ENCODE measurements around the gene SULF2.

- TF ChIP-seq, protein P1, sequence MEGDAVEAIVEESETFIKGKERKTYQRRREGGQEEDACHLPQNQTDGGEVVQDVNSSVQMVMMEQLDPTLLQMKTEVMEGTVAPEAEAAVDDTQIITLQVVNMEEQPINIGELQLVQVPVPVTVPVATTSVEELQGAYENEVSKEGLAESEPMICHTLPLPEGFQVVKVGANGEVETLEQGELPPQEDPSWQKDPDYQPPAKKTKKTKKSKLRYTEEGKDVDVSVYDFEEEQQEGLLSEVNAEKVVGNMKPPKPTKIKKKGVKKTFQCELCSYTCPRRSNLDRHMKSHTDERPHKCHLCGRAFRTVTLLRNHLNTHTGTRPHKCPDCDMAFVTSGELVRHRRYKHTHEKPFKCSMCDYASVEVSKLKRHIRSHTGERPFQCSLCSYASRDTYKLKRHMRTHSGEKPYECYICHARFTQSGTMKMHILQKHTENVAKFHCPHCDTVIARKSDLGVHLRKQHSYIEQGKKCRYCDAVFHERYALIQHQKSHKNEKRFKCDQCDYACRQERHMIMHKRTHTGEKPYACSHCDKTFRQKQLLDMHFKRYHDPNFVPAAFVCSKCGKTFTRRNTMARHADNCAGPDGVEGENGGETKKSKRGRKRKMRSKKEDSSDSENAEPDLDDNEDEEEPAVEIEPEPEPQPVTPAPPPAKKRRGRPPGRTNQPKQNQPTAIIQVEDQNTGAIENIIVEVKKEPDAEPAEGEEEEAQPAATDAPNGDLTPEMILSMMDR (IDR thresholded peaks at IDR 0.05 in 2 of 3, conservative IDR thresholded peaks at IDR 0.05 in 1 of 3; ENCODE audit: borderline replicate concordance in 1 of 3, insufficient read depth in 1 of 3, low read depth in 2 of 3, low read length in 2 of 3), result no peak
- TF ChIP-seq, protein P2, sequence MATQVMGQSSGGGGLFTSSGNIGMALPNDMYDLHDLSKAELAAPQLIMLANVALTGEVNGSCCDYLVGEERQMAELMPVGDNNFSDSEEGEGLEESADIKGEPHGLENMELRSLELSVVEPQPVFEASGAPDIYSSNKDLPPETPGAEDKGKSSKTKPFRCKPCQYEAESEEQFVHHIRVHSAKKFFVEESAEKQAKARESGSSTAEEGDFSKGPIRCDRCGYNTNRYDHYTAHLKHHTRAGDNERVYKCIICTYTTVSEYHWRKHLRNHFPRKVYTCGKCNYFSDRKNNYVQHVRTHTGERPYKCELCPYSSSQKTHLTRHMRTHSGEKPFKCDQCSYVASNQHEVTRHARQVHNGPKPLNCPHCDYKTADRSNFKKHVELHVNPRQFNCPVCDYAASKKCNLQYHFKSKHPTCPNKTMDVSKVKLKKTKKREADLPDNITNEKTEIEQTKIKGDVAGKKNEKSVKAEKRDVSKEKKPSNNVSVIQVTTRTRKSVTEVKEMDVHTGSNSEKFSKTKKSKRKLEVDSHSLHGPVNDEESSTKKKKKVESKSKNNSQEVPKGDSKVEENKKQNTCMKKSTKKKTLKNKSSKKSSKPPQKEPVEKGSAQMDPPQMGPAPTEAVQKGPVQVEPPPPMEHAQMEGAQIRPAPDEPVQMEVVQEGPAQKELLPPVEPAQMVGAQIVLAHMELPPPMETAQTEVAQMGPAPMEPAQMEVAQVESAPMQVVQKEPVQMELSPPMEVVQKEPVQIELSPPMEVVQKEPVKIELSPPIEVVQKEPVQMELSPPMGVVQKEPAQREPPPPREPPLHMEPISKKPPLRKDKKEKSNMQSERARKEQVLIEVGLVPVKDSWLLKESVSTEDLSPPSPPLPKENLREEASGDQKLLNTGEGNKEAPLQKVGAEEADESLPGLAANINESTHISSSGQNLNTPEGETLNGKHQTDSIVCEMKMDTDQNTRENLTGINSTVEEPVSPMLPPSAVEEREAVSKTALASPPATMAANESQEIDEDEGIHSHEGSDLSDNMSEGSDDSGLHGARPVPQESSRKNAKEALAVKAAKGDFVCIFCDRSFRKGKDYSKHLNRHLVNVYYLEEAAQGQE (IDR thresholded peaks at IDR 0.05; ENCODE audit: low read depth), result no peak
- TF ChIP-seq CBX3 (IDR thresholded peaks at IDR 0.05; ENCODE audit: low read depth) (no peak), SP1 (IDR thresholded peaks at IDR 0.05; ENCODE audit: low read depth) (no peak), POLR2A (IDR thresholded peaks at IDR 0.05; ENCODE audit: borderline replicate concordance, extremely low read depth, insufficient read depth, insufficient read length) (no peak), EZH2 (IDR thresholded peaks at IDR 0.05) (no peak), MAX (IDR thresholded peaks at IDR 0.05) (no peak)
Observed at GRCh38 chr20:47748823-47749222, 36.5 kb downstream of the SULF2 start.
